Endothelial cell of umbilical vein (primary cell): ENCODE results near the gene GCLC. TPM values are rescaled to one million over a fixed set of nuclear protein-coding genes. Genes with fewer than 3 reads are reported as not detected.

Experiments used
- BruUV-seq: library from RNA; stranded (reverse); fragments of 400-500 nt; replicated peaks from 2 replicates; lab custom pipeline; 2021; lab: Mats Ljungman, UMichigan
- CTCF ChIA-PET: fragments of 300-600, 350-600 bp; sonication (Branson Sonifier 250); formaldehyde crosslinking; loops from one replicate; lab custom pipeline; 2021; ENCODE audit warnings: antibody characterized with exemption, inconsistent platforms; lab: Charles Lee
- POLR2A ChIA-PET: fragments of 300-600, 350-600 bp; sonication (Branson Sonifier 250); formaldehyde crosslinking; loops from one replicate; lab custom pipeline; 2021; ENCODE audit warnings: antibody characterized with exemption, inconsistent platforms; lab: Charles Lee
- DNase-seq: peaks from one replicate; pipeline ENCODE4 v3.0.0-alpha.2; 2011; ENCODE audit warnings: low read depth, low spot score
- FAIRE-seq: peaks from 2 replicates; lab custom pipeline; 2011; peaks lifted over from hg19 to GRCh38; lab: Jason Lieb, UNC
- H2AFZ ChIP-seq: 2 replicates; pipeline ENCODE4 v1.6.0; 2012; ENCODE audit warnings: low read depth, low read length, control low read depth, inconsistent platforms
- H3K27ac ChIP-seq: 2 replicates; pipeline ENCODE4 v1.5.1; 2011; ENCODE audit warnings: low read depth, mild to moderate bottlenecking, control low read depth, low read length, moderate library complexity; ENCODE audit not compliant: insufficient read depth
- H3K27me3 ChIP-seq, 2 experiments: 2 replicates each; pipeline versions ENCODE4 v1.6.0 to v1.6.1; 2011; ENCODE audit warnings: low read length in 2 of 2, mixed read lengths in 1 of 2; ENCODE audit not compliant: control insufficient read depth in 2 of 2, insufficient read depth in 2 of 2
- H3K36me3 ChIP-seq, 2 experiments: 2 replicates in 1 of 2; 3 replicates in 1 of 2; pipeline ENCODE4 v1.5.1; 2011; ENCODE audit warnings: low read length in 2 of 2, mild to moderate bottlenecking in 1 of 2, moderate library complexity in 1 of 2; ENCODE audit not compliant: control insufficient read depth in 2 of 2, insufficient read depth in 2 of 2; ENCODE audit errors: extremely low read depth in 1 of 2
- H3K4me1 ChIP-seq: 3 replicates; pipeline ENCODE4 v1.5.1; 2011; ENCODE audit warnings: mild to moderate bottlenecking, low read length; ENCODE audit not compliant: control insufficient read depth, insufficient read depth; ENCODE audit errors: extremely low read depth
- H3K4me2 ChIP-seq: 2 replicates; pipeline ENCODE4 v1.6.1; 2011; ENCODE audit warnings: low read length, control low read depth, mixed read lengths; ENCODE audit not compliant: insufficient read depth
- H3K4me3 ChIP-seq, 3 experiments: fragments of 200-600 bp in 1 of 3; sonication (generic), shearing (Covaris generic) in 1 of 3; replicated peaks in 1 of 3; 2 replicates each; pipeline ENCODE4 v1.5.1; 2011 to 2016; ENCODE audit warnings: control low read depth in 3 of 3, low read length in 3 of 3, mild to moderate bottlenecking in 2 of 3, inconsistent platforms in 1 of 3, low read depth in 1 of 3, moderate library complexity in 1 of 3; ENCODE audit not compliant: insufficient read depth in 1 of 3
- H3K79me2 ChIP-seq: 2 replicates; pipeline ENCODE4 v1.6.0; 2012; ENCODE audit warnings: low read length, inconsistent platforms; ENCODE audit not compliant: control insufficient read depth, insufficient read depth
- H3K9ac ChIP-seq: replicated peaks from 2 replicates; pipeline ENCODE3; 2011; ENCODE audit warnings: low read length, control low read depth; ENCODE audit not compliant: insufficient read depth; ENCODE audit errors: extremely low read depth
- H3K9me1 ChIP-seq: replicated peaks from 3 replicates; pipeline ENCODE4 v1.6.0; 2011; ENCODE audit warnings: mild to moderate bottlenecking, low read length; ENCODE audit not compliant: control insufficient read depth, insufficient read depth; ENCODE audit errors: extremely low read depth
- H3K9me3 ChIP-seq: replicated peaks from 2 replicates; pipeline ENCODE4 v1.5.1; 2012; ENCODE audit warnings: low read length, inconsistent platforms; ENCODE audit not compliant: control insufficient read depth, insufficient read depth
- H4K20me1 ChIP-seq: replicated peaks from 2 replicates; pipeline ENCODE3; 2011; ENCODE audit warnings: mild to moderate bottlenecking, low read length; ENCODE audit not compliant: control insufficient read depth, insufficient read depth; ENCODE audit errors: extremely low read depth
- CTCF ChIP-seq, 2 donors: IDR thresholded peaks; 1 replicate in 1 of 2; 2 replicates in 1 of 2; pipeline ENCODE4 v1.5.1; 2011; ENCODE audit warnings: low read length in 2 of 2, mild to moderate bottlenecking in 2 of 2, moderate library complexity in 2 of 2, control low read depth in 1 of 2, inconsistent platforms in 1 of 2, low read depth in 1 of 2; ENCODE audit not compliant: insufficient read depth in 1 of 2; ENCODE audit errors: extremely low read depth in 1 of 2
- EZH2 ChIP-seq: IDR thresholded peaks from 2 replicates; pipeline ENCODE4 v1.6.1; 2012; ENCODE audit warnings: borderline replicate concordance, low read depth, mild to moderate bottlenecking, moderate library complexity, low read length, inconsistent platforms; ENCODE audit not compliant: severe bottlenecking
- FOS ChIP-seq: IDR thresholded peaks from 2 replicates; pipeline ENCODE4 v1.6.1; 2011; ENCODE audit warnings: mild to moderate bottlenecking, low read length, moderate library complexity, borderline replicate concordance; ENCODE audit not compliant: insufficient read depth
- GATA2 ChIP-seq: IDR thresholded peaks from 2 replicates; pipeline ENCODE4 v1.7.0; 2011; ENCODE audit warnings: low read depth, mild to moderate bottlenecking, moderate library complexity, mixed read lengths, low read length; ENCODE audit not compliant: insufficient read length, insufficient read depth
- JUN ChIP-seq: IDR thresholded peaks from 2 replicates; pipeline ENCODE4 v1.6.1; 2011; ENCODE audit warnings: borderline replicate concordance, low read depth; ENCODE audit not compliant: insufficient read length, insufficient read depth
- MYC ChIP-seq: IDR thresholded peaks from one replicate; pipeline ENCODE4 v1.6.1; 2011; ENCODE audit warnings: mild to moderate bottlenecking, low read depth, low read length
- POLR2A ChIP-seq: IDR thresholded peaks from 2 replicates; pipeline ENCODE4 v1.6.1; 2012; ENCODE audit warnings: low read depth, mild to moderate bottlenecking, control low read depth, low read length
- POLR2AphosphoS5 ChIP-seq: IDR thresholded peaks from 2 replicates; pipeline ENCODE4 v1.6.1; 2012; ENCODE audit warnings: low read depth, mild to moderate bottlenecking, control low read depth, low read length, moderate library complexity; ENCODE audit not compliant: insufficient read depth
- dilution Hi-C: fragments of 300-500 bp; cut with MboI; formaldehyde crosslinking; loops from one replicate; pipeline ENCODE4 v1.15.0; 2019; ENCODE audit warnings: low sequenced_read_pairs; ENCODE audit not compliant: extremely low pct_ligation_motif_present
- intact Hi-C: fragments of 100-400 bp; cut with micrococcal nuclease; formaldehyde crosslinking; loops from one replicate; pipeline ENCODE4 v1.10.0; 2022
- polyA plus RNA-seq, 4 experiments: library from polyadenylated mRNA; depleted of rRNA in 3 of 4; stranded (reverse) in 3 of 4; unstranded in 1 of 4; fragments of >200 nt; gene quantifications; 2 replicates each; pipeline versions ENCODE4 v1.2.1 to v1.2.3, GENCODE V29; 2011 to 2012; ENCODE audit warnings: missing spikeins in 1 of 4
- total RNA-seq: library from RNA; stranded (reverse); gene quantifications from 2 replicates; pipeline ENCODE4 v1.2.3, GENCODE V29; 2021
- TF ChIP-seq, protein P1 (sequence below): IDR thresholded peaks from 2 replicates; pipeline ENCODE4 v1.6.1; 2011; ENCODE audit not compliant: insufficient read depth, insufficient read length

GCLC gene
- total and polyA plus RNA-seq, 2 donors (not counting 3 experiments of a cell fraction or from before 2014, with no cell fraction given) = 7.3 to 22.8 TPM

- no peak overlapping the region for H3K4me3 ChIP-seq
- H3K27ac ChIP-seq = no peak overlapping the region
- dilution Hi-C loops (no loop called here), intact Hi-C loops (no loop called here)
- H2AFZ ChIP-seq = no peak overlapping the region
- H3K9me3 ChIP-seq = no peaks in the 10 kb centered on the region
- no peaks in the 10 kb centered on the region for H4K20me1 ChIP-seq
- peaks cover 3% of the 10 kb centered on the region in 2 experiments for H3K36me3 ChIP-seq
- peak; percentile 14 for TF ChIP-seq FOS
- no peak for TF ChIP-seq MYC
- no peaks in the 10 kb centered on the region for H3K9me1 ChIP-seq
- DNase-seq = no peak
- no peak overlapping the region for H3K4me2 ChIP-seq
- no peaks in the 10 kb centered on the region for H3K27me3 ChIP-seq
- FAIRE-seq = no peak
- no peaks in the 10 kb centered on the region for H3K4me1 ChIP-seq
- ChIA-PET POLR2A (interaction anchor here (0.7 kb wide), 1 partner anchor 31 kb away, joined by 5 read pairs; no protein-coding TSS in a partner anchor), CTCF (interaction anchor here (0.7 to 1.2 kb wide), 7 partner anchors 14 to 209 kb away, joined by 3 to 9 read pairs (median 4); no protein-coding TSS in a partner anchor)
- no peak overlapping the region for H3K9ac ChIP-seq
- no peaks in the 10 kb centered on the region for H3K79me2 ChIP-seq
- BruUV-seq = no TSS peak
Measured at GRCh38 chr6:53517021-53517420, 27.9 kb downstream of the GCLC start.

GRCh38 chr6:53514677-53515076 is 30.2 kb downstream of the GCLC start:
- Histone ChIP-seq H3K9ac (no peak overlapping the region), H2AFZ (no peak overlapping the region), H3K79me2 (no peaks in the 10 kb centered on the region), H3K9me1 (no peaks in the 10 kb centered on the region), H3K27me3 (no peaks in the 10 kb centered on the region), H3K4me3 (no peak overlapping the region), H4K20me1 (no peaks in the 10 kb centered on the region), H3K4me2 (no peak overlapping the region), H3K27ac (no peak overlapping the region), H3K36me3 (peaks cover 0 to 3% of the 10 kb centered on the region in 2 experiments), H3K4me1 (no peaks in the 10 kb centered on the region), H3K9me3 (no peaks in the 10 kb centered on the region)
- BruUV-seq = no TSS peak
- TF ChIP-seq GATA2 = no peak
- no peak for TF ChIP-seq POLR2A
- TF ChIP-seq, protein P1, sequence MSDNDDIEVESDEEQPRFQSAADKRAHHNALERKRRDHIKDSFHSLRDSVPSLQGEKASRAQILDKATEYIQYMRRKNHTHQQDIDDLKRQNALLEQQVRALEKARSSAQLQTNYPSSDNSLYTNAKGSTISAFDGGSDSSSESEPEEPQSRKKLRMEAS = no peak
- no peak for TF ChIP-seq FOS
- no peak for TF ChIP-seq MYC
- no peak for TF ChIP-seq POLR2AphosphoS5
- TF ChIP-seq JUN = no peak
- no peak for TF ChIP-seq CTCF (IDR thresholded peaks at IDR 0.05; ENCODE audit: extremely low read depth in 1 of 2, insufficient read depth in 1 of 2, low read depth in 1 of 2, low read length in 2 of 2)
- TF ChIP-seq EZH2 = no peak
- dilution Hi-C loops (no loop called here), intact Hi-C loops (no loop called here)
- ChIA-PET POLR2A (no interaction called here), CTCF (no interaction called here)
- no peak for DNase-seq
- no peak for FAIRE-seq
